Endodermal cell (in vitro differentiated cells): ENCODE measurements around the gene LTBP1. TPM values are rescaled to one million over a fixed set of nuclear protein-coding genes. Genes with fewer than 3 reads are reported as not detected.

Experiments used
- DNase-seq: peaks from one replicate; pipeline ENCODE4 v3.0.0-alpha.2; 2017
- H3K27ac ChIP-seq: 2 replicates; pipeline ENCODE4 v1.5.1; 2013; ENCODE audit warnings: mild to moderate bottlenecking, low read depth, low read length, moderate library complexity
- H3K27me3 ChIP-seq: 2 replicates; pipeline ENCODE4 v1.6.1; 2013; ENCODE audit warnings: mild to moderate bottlenecking, low read length, moderate library complexity; ENCODE audit not compliant: insufficient read depth, control insufficient read depth, poor library complexity, severe bottlenecking
- H3K36me3 ChIP-seq: 2 replicates; pipeline ENCODE4 v1.7.0; 2013; ENCODE audit warnings: mild to moderate bottlenecking, low read length, moderate library complexity; ENCODE audit not compliant: control insufficient read depth, insufficient read depth
- H3K4me1 ChIP-seq: one replicate; pipeline ENCODE4 v1.7.0; 2013; ENCODE audit warnings: low read length; ENCODE audit not compliant: control insufficient read depth, insufficient read depth
- H3K4me3 ChIP-seq: 2 replicates; pipeline ENCODE4 v1.5.1; 2013; ENCODE audit warnings: mild to moderate bottlenecking, low read length, moderate library complexity
- H3K9ac ChIP-seq: 2 replicates; pipeline ENCODE4 v1.6.1; 2013; ENCODE audit warnings: mild to moderate bottlenecking, low read length, moderate library complexity; ENCODE audit not compliant: poor library complexity, severe bottlenecking; ENCODE audit errors: extremely low read depth
- H3K9me3 ChIP-seq: 2 replicates; pipeline ENCODE4 v1.6.1; 2013; ENCODE audit warnings: mild to moderate bottlenecking, low read length, moderate library complexity; ENCODE audit not compliant: control insufficient read depth
- H3K27ac Mint-ChIP-seq: 2 replicates; pipeline ENCODE4 v1.8.0; 2020; ENCODE audit warnings: mixed read lengths
- H3K27me3 Mint-ChIP-seq: 2 replicates; pipeline ENCODE4 v1.8.0; 2021; ENCODE audit warnings: mild to moderate bottlenecking, mixed read lengths; ENCODE audit not compliant: insufficient read depth
- H3K36me3 Mint-ChIP-seq: 2 replicates; pipeline ENCODE4 v1.8.0; 2020; ENCODE audit warnings: low read depth, mixed read lengths
- H3K4me1 Mint-ChIP-seq: 2 replicates; pipeline ENCODE4 v1.8.0; 2020; ENCODE audit warnings: mixed read lengths
- H3K4me3 Mint-ChIP-seq: 2 replicates; pipeline ENCODE4 v1.8.0; 2020; ENCODE audit warnings: mild to moderate bottlenecking, moderate library complexity, mixed read lengths
- H3K9me3 Mint-ChIP-seq: 2 replicates; pipeline ENCODE4 v1.8.0; 2020; ENCODE audit warnings: mild to moderate bottlenecking, mixed read lengths
- WGBS, 2 experiments: methylation state at CpG; one replicate each; pipeline versions ENCODE4 v1.1.5 to v1.1.7; 2013; ENCODE audit warnings: missing lambda C conversion rate in 2 of 2, mixed read lengths in 1 of 2; ENCODE audit not compliant: insufficient coverage in 1 of 2, insufficient read length in 1 of 2; 5-methylcytosine and 5-hydroxymethylcytosine counted together
- total RNA-seq, 2 donors: library from RNA; stranded (reverse); fragmentation: NEBNext Ultra II Directional in 1 of 2; extraction: Animal tissue kit (Norgen Biotek cat#: 25700) in 1 of 2; gene quantifications; 2 replicates in 1 of 2; 3 replicates in 1 of 2; pipeline ENCODE4 v1.2.1, GENCODE V29; 2021
- TF ChIP-seq, protein P1 (sequence below): fragments of 200-600 bp; sonication (generic); conservative IDR thresholded peaks from 2 replicates; pipeline ENCODE4 v1.5.0; 2021; ENCODE audit warnings: antibody characterized with exemption, mild to moderate bottlenecking

Gene LTBP1
- total RNA-seq, 2 donors from 2014 or later, result 43.2 to 43.4 TPM

DNA sequence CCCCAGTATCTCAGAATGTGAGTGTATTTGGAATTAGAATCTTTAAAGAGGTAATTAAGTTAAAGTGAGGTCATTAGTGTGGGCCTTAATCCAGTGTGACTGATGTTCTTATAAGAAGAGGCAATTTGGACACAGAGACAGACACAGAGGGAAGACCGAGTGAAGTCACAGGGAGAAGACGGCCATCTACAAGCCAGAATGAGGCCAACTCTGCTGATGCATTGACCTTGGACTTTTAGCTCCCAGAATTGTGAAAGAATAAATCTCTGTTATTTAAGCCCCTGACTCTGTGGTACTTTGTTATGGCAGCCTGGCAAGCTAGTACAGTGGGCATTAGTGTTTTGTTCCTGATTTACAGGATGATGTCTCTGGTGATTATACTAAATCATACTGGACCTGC lies 64.6 kb downstream of the LTBP1 start:
- Mint-ChIP-seq H3K27ac (no peak overlapping the region), H3K27me3 (no peaks in the 10 kb centered on the region), H3K4me1 (peaks cover 21% of the 10 kb centered on the region), H3K9me3 (no peaks in the 10 kb centered on the region), H3K36me3 (no peaks in the 10 kb centered on the region), H3K4me3 (no peak overlapping the region)
- no peak for DNase-seq
- Histone ChIP-seq H3K9ac (no peak overlapping the region), H3K4me3 (no peak overlapping the region), H3K27ac (no peak overlapping the region), H3K9me3 (no peaks in the 10 kb centered on the region), H3K36me3 (no peaks in the 10 kb centered on the region), H3K27me3 (no peaks in the 10 kb centered on the region), H3K4me1 (peaks cover 7% of the 10 kb centered on the region)
- TF ChIP-seq, protein P1, sequence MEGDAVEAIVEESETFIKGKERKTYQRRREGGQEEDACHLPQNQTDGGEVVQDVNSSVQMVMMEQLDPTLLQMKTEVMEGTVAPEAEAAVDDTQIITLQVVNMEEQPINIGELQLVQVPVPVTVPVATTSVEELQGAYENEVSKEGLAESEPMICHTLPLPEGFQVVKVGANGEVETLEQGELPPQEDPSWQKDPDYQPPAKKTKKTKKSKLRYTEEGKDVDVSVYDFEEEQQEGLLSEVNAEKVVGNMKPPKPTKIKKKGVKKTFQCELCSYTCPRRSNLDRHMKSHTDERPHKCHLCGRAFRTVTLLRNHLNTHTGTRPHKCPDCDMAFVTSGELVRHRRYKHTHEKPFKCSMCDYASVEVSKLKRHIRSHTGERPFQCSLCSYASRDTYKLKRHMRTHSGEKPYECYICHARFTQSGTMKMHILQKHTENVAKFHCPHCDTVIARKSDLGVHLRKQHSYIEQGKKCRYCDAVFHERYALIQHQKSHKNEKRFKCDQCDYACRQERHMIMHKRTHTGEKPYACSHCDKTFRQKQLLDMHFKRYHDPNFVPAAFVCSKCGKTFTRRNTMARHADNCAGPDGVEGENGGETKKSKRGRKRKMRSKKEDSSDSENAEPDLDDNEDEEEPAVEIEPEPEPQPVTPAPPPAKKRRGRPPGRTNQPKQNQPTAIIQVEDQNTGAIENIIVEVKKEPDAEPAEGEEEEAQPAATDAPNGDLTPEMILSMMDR, result no peak
- WGBS, 2 experiments, result 76 to 88% methylated on average over 2 of the region's 2 CpGs

DNA sequence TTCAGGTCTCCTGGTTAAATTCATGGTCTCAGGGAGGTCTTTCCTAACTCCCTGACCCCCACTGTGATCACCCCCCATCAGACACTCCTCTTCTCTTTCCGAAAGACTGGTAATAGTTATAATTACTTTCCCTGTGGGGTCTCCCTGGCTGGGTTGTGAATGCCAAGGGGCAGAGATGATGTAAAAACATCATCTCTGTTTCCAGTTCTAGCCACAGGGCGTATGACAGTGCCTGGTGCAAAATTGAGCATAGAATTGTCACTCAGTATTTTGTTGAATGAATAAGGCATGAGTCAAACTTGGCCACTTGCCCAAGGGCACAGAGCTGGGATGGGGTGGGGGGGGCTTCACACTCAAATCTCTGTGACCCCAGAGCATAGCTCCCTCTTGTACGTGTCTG lies 65.2 kb downstream of the LTBP1 start:
- no peaks in the 10 kb centered on the region for H3K27me3 Mint-ChIP-seq
- WGBS, 2 experiments, result 88 to 92% methylated on average over 2 to 3 of the region's 3 CpGs
- H3K27ac ChIP-seq, result no peak overlapping the region
- H3K27me3 ChIP-seq, result no peaks in the 10 kb centered on the region
- no peak overlapping the region for H3K9ac ChIP-seq
- H3K27ac Mint-ChIP-seq, result no peak overlapping the region
- no peaks in the 10 kb centered on the region for H3K9me3 Mint-ChIP-seq
- no peaks in the 10 kb centered on the region for H3K36me3 ChIP-seq
- DNase-seq, result no peak
- no peaks in the 10 kb centered on the region for H3K9me3 ChIP-seq
- H3K4me3 Mint-ChIP-seq, result no peak overlapping the region
- H3K4me1 ChIP-seq, result peaks cover 7% of the 10 kb centered on the region
- H3K4me3 ChIP-seq, result no peak overlapping the region
- H3K36me3 Mint-ChIP-seq, result no peaks in the 10 kb centered on the region
- H3K4me1 Mint-ChIP-seq, result peaks cover 21% of the 10 kb centered on the region
- TF ChIP-seq, protein P1, result no peak

DNA sequence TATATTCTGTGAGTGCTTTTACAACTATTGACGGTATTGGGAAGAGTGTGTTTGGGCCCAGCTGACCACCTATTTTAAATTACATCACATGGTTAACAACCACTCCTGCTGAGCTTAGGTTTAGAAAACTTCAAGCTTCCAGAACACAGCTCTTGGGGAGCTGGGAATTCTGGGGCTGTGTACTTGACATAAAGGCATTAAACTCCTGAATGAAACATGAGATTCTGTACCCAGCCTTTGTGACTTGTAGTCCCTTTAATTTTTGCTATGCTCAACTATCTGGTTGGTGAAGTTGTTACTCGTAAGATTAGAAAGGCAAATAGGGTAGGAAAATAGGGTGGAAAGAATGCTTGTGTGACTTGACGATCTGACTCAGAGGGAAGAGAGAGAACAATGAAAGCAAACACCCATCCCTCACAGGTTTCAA lies 66.9 kb downstream of the LTBP1 start:
- WGBS, 2 experiments, result 45% methylated on average over 3 of the region's 3 CpGs; no CpG with 5 or more reads in 1 of the 2 experiments
- DNase-seq, result no peak
- no peaks in the 10 kb centered on the region for H3K9me3 ChIP-seq
- no peaks in the 10 kb centered on the region for H3K27me3 Mint-ChIP-seq
- TF ChIP-seq, protein P1, result no peak
- no peak overlapping the region for H3K4me3 ChIP-seq
- peaks cover 7% of the 10 kb centered on the region for H3K4me1 ChIP-seq
- no peaks in the 10 kb centered on the region for H3K27me3 ChIP-seq
- no peaks in the 10 kb centered on the region for H3K36me3 ChIP-seq
- H3K9me3 Mint-ChIP-seq, result no peaks in the 10 kb centered on the region
- H3K9ac ChIP-seq, result no peak overlapping the region
- no peak overlapping the region for H3K4me3 Mint-ChIP-seq
- peaks cover 25% of the 10 kb centered on the region for H3K4me1 Mint-ChIP-seq
- H3K36me3 Mint-ChIP-seq, result no peaks in the 10 kb centered on the region
- peak overlapping the region; percentile 58 for H3K27ac Mint-ChIP-seq
- peak overlapping the region; percentile 7 for H3K27ac ChIP-seq
